Psoas muscle (tissue), 8 donors: ENCODE data around the gene GDF7. TPM values are rescaled to one million over a fixed set of nuclear protein-coding genes. Genes with fewer than 3 reads are reported as not detected.
A peak's percentile ranks its signal among the peaks of the same experiment; 100 is the strongest.

Source experiments
- ATAC-seq, 4 donors: fragments of 200-7000 bp; cut with Tn5 transposase; one replicate each; pipeline ENCODE4 v1.9.1; 2020; ENCODE audit warnings: moderate library complexity in 3 of 4, mild to moderate bottlenecking in 2 of 4
- DNase-seq, 2 donors: peaks; one replicate each; pipeline ENCODE4 v3.0.0-alpha.2; 2020
- H3K27ac ChIP-seq: fragments of 200-600 bp; one replicate; pipeline ENCODE4 v1.8.0; 2022
- H3K27me3 ChIP-seq, 3 donors: fragments of 200-600 bp in 1 of 3; one replicate each; pipeline versions ENCODE4 v1.6.1 to v1.8.0; 2013 to 2022; ENCODE audit warnings: low read length in 2 of 3, mild to moderate bottlenecking in 2 of 3, moderate library complexity in 1 of 3; ENCODE audit not compliant: insufficient read depth in 3 of 3
- H3K36me3 ChIP-seq, 2 donors: fragments of 200-600 bp in 1 of 2; one replicate each; pipeline versions ENCODE4 v1.6.1 to v1.8.0; 2013 to 2022; ENCODE audit warnings: low read depth in 1 of 2, mild to moderate bottlenecking in 1 of 2, moderate library complexity in 1 of 2; ENCODE audit not compliant: insufficient read depth in 1 of 2
- H3K4me1 ChIP-seq: fragments of 200-600 bp; one replicate; pipeline ENCODE4 v1.8.0; 2022
- H3K4me3 ChIP-seq: fragments of 200-600 bp; one replicate; pipeline ENCODE4 v1.8.0; 2022; ENCODE audit warnings: mild to moderate bottlenecking
- H3K9me3 ChIP-seq: fragments of 200-600 bp; one replicate; pipeline ENCODE4 v1.8.0; 2022
- WGBS, 3 donors: extraction: QIAGEN DNeasy Blood & Tissue Kit; methylation state at CpG; one replicate each; pipeline versions ENCODE4 v1.1.6 to v1.1.7; 2013; 5-methylcytosine and 5-hydroxymethylcytosine counted together
- intact Hi-C, 2 donors: fragments of 100-400 bp; cut with DNase I; formaldehyde crosslinking; loops; one replicate each; pipeline versions ENCODE4 v1.11.0 to v1.14.2; 2022
- polyA plus RNA-seq, 3 donors: library from polyadenylated mRNA; stranded (reverse); fragments of 200-250 nt; gene quantifications; one replicate each; pipeline ENCODE4 v1.2.3, GENCODE V29; 2013
- total RNA-seq, 4 donors: library from RNA; stranded (reverse); fragmentation: NEBNext Ultra II Directional in 2 of 4; extraction: Animal tissue kit (Norgen Biotek cat#: 25700) in 2 of 4; gene quantifications; one replicate each; pipeline versions ENCODE4 v1.2.1 to v1.2.4, GENCODE V29; 2021 to 2023
- TF ChIP-seq, protein P1 (sequence below): fragments of 200-600 bp; IDR thresholded peaks from one replicate; pipeline ENCODE4 v1.8.0; 2022; ENCODE audit warnings: antibody characterized with exemption
- donor health status: healthy with polysubstance abuse.
- donor health status: DM: no; HTN: no; CAD: no; lungs with moderate emphysema.
- donor health status: Bipolar disorder and iron deficiency.
- donor health status: healthy.
- donor health status: DM: yes; HTN: yes; CAD: no.
- donor health status: DM: no; HTN: no; CAD: no.
- donor health status: DM: no; HTN: no; CAD: no.
- donor health status: DM: yes; HTN: yes; CAD: no.

Gene GDF7
- total and polyA plus RNA-seq, 7 donors, result 0.03 to 0.94 (median 0.04) TPM

DNA sequence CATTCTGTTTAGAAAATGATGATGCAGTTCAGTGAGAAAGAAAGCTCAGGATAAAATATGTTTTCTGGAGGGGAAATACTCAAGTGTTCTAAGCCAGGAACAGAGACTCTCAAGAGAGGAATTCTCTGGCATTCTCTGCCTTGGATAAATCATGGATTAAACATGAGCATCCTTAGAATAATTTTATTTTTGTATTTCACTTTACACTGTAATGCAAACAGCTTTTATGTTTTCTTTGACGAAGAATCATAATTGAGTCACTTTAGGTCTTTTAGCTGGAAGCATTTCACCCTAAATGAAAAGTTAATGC, 11.1 kb downstream of the GDF7 start:
- Histone ChIP-seq H3K36me3 (no peaks in the 10 kb centered on the region), H3K9me3 (no peaks in the 10 kb centered on the region), H3K4me1 (no peaks in the 10 kb centered on the region), H3K27me3 (peaks cover 0 to 16% (median 0%) of the 10 kb centered on the region in 3 donors), H3K27ac (no peak overlapping the region), H3K4me3 (no peak overlapping the region)
- TF ChIP-seq, protein P1, sequence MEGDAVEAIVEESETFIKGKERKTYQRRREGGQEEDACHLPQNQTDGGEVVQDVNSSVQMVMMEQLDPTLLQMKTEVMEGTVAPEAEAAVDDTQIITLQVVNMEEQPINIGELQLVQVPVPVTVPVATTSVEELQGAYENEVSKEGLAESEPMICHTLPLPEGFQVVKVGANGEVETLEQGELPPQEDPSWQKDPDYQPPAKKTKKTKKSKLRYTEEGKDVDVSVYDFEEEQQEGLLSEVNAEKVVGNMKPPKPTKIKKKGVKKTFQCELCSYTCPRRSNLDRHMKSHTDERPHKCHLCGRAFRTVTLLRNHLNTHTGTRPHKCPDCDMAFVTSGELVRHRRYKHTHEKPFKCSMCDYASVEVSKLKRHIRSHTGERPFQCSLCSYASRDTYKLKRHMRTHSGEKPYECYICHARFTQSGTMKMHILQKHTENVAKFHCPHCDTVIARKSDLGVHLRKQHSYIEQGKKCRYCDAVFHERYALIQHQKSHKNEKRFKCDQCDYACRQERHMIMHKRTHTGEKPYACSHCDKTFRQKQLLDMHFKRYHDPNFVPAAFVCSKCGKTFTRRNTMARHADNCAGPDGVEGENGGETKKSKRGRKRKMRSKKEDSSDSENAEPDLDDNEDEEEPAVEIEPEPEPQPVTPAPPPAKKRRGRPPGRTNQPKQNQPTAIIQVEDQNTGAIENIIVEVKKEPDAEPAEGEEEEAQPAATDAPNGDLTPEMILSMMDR, result no peak
- intact Hi-C loops, result loop anchor here in 1 of 2 donors (5.0 kb wide), 1 partner anchor 439 kb away; no protein-coding TSS in a partner anchor
- no peak for DNase-seq
- ATAC-seq, result no peak
- WGBS, 3 donors, result 83 to 90% (median 87%) methylated on average over 1 of the region's 1 CpG

DNA sequence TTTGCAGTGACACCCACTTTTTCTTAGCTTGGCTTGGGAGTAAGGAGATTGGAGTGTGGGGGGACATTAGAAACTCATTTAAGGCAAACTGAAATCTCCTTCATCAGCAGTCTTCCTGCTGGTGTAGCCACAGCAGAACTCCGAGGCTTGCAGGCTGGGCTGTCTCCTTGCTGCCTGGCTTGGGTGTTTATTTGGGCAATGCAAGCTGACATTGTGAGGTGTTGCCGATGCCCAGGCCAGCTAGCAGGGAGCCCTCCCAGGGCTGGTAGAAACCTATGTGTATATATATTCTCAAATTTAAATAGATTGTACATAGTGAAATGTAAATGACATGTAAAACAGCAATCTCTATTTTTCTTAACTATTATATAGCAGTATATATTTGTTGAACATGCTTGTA, 11.8 kb downstream of the GDF7 start:
- no peaks in the 10 kb centered on the region for H3K36me3 ChIP-seq
- WGBS, 3 donors, result 84 to 100% (median 88%) methylated on average over 2 of the region's 2 CpGs
- no peaks in the 10 kb centered on the region for H3K9me3 ChIP-seq
- H3K4me1 ChIP-seq, result no peaks in the 10 kb centered on the region
- intact Hi-C loops, result loop anchor here in 1 of 2 donors (5.0 kb wide), 1 partner anchor 439 kb away; no protein-coding TSS in a partner anchor
- no peak for DNase-seq
- H3K27me3 ChIP-seq, result peaks cover 0 to 9% (median 0%) of the 10 kb centered on the region in 3 donors
- H3K4me3 ChIP-seq, result no peak overlapping the region
- no peak for ATAC-seq
- TF ChIP-seq, protein P1, result no peak
- H3K27ac ChIP-seq, result no peak overlapping the region

DNA sequence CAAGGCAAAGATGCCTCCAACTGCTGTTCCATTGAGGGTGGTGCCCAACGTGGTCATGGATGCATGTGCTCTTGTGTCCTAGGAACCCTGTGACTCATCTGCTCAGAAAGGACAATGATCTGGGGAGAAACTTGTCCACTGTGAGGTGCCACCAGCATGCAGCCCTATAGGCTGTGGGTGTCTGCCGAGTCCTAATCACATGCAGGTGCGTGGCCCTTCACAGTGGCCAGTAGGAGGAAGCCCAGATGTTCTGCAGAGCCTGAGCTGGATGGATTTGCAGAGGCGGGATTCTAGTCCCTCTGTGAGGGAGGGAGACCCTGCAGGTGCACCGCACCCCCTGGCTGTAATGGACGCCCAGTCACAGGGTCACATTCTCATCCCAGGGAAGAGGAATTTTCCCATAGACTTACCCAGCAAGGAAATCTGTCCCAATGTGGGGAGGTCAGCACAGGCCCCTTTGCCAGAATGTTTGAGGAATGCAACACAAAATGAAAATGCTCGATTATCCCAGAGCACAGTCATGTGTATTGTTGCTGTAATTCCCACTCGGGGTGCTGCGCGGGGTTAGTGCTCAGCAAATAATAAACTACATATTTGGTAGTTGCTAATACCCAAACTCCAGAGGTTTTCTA, 13.9 kb downstream of the GDF7 start:
- H3K4me1 ChIP-seq, result no peaks in the 10 kb centered on the region
- 78 to 87% (median 85%) methylated on average over 10 of the region's 10 CpGs for WGBS, 3 donors
- TF ChIP-seq, protein P1, result no peak
- DNase-seq (no peak), ATAC-seq (no peak)
- no peaks in the 10 kb centered on the region for H3K27me3 ChIP-seq
- H3K9me3 ChIP-seq, result no peaks in the 10 kb centered on the region
- no peak overlapping the region for H3K4me3 ChIP-seq
- H3K27ac ChIP-seq, result no peak overlapping the region
- peaks cover 0 to 6% of the 10 kb centered on the region in 2 donors for H3K36me3 ChIP-seq
- intact Hi-C loops, result no loop called here

DNA sequence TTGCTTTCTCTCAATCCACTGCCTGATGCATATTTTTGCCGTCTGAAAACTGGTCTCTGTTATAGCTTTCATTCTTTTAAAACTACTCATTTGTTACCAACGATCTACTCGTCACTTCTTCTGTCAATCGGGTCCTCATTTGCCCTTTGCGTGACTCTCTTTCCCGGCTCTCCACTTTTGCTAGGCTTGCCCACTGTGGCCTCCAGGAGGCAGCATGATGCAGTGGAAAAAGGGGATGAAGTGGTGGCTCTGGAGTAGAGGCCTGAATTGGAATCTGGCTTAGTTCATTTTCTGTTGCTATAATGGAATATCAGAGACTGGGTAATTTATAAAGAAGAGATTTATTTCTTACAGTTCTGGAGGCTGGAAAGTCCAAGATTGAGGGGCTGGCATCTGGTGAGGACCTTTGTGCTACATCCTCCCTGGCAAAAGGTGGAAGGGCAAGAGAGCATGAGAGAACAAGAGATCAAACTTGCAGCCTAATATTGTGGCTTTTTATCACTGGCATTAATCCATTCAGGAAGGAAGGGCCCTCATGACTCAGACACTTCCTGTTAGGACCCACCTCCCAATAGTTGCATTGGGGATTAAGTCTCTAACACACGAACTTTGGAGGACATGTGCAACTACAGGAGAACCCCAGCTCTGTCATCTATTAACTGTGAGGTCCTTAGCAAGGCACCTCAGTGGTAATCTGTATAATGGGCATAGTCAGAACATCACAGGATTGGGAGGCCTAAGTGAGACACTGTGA, 15.4 kb downstream of the GDF7 start:
- intact Hi-C loops, result no loop called here
- TF ChIP-seq, protein P1, result peak; percentile 10
- H3K36me3 ChIP-seq, result peaks cover 0 to 6% of the 10 kb centered on the region in 2 donors
- no peaks in the 10 kb centered on the region for H3K27me3 ChIP-seq
- H3K4me3 ChIP-seq, result no peak overlapping the region
- ATAC-seq, result no peak
- H3K9me3 ChIP-seq, result no peaks in the 10 kb centered on the region
- H3K4me1 ChIP-seq, result no peaks in the 10 kb centered on the region
- 80 to 89% (median 86%) methylated on average over 7 of the region's 7 CpGs for WGBS, 3 donors
- no peak overlapping the region for H3K27ac ChIP-seq
- no peak for DNase-seq
